ENCODE data around the gene GDA.

GRCh38 chr9:72232778-72233177 lies 83.5 kb downstream of the GDA start:
- no peak for TF ChIP-seq CTCF (IDR thresholded peaks at IDR 0.05; ENCODE audit: low read length)
- no peak for TF ChIP-seq EZH2phosphoT487 (IDR thresholded peaks at IDR 0.05; ENCODE audit: low read length)
